NT2/D1 (cell line): ENCODE results near the gene PKP1.

Experiments used
- DNase-seq: peaks from one replicate; pipeline ENCODE4 v3.0.0-alpha.2; 2011; ENCODE audit warnings: low read depth, low spot score
- H3K27me3 ChIP-seq: 2 replicates; pipeline ENCODE4 v1.6.0; 2011; ENCODE audit warnings: mild to moderate bottlenecking; ENCODE audit not compliant: insufficient read length, insufficient read depth
- H3K36me3 ChIP-seq: 2 replicates; pipeline ENCODE4 v1.6.1; 2011; ENCODE audit warnings: mild to moderate bottlenecking, low read length, mixed read lengths; ENCODE audit not compliant: insufficient read depth, insufficient read length
- H3K4me1 ChIP-seq: 2 replicates; pipeline ENCODE4 v1.5.1; 2011; ENCODE audit not compliant: insufficient read depth, insufficient read length
- H3K4me3 ChIP-seq: 2 replicates; pipeline ENCODE4 v1.5.1; 2011; ENCODE audit warnings: low read depth; ENCODE audit not compliant: insufficient read length
- H3K9ac ChIP-seq: 2 replicates; pipeline ENCODE4 v1.6.0; 2011; ENCODE audit warnings: low read depth; ENCODE audit not compliant: insufficient read length
- H3K9me3 ChIP-seq: 2 replicates; pipeline ENCODE4 v1.5.1; 2011; ENCODE audit warnings: mild to moderate bottlenecking, low read length; ENCODE audit not compliant: insufficient read depth
- SUZ12 ChIP-seq: IDR thresholded peaks from 2 replicates; pipeline ENCODE4 v1.6.1; 2011; ENCODE audit not compliant: insufficient read length, insufficient read depth; ENCODE audit errors: extremely low read depth
- YY1 ChIP-seq: IDR thresholded peaks from 2 replicates; pipeline ENCODE4 v1.6.1; 2011; ENCODE audit not compliant: insufficient read length, insufficient read depth
- ZNF274 ChIP-seq: IDR thresholded peaks from 2 replicates; pipeline ENCODE4 v1.6.1; 2011; ENCODE audit warnings: mild to moderate bottlenecking, low read depth, low read length

The PKP1 gene

DNA sequence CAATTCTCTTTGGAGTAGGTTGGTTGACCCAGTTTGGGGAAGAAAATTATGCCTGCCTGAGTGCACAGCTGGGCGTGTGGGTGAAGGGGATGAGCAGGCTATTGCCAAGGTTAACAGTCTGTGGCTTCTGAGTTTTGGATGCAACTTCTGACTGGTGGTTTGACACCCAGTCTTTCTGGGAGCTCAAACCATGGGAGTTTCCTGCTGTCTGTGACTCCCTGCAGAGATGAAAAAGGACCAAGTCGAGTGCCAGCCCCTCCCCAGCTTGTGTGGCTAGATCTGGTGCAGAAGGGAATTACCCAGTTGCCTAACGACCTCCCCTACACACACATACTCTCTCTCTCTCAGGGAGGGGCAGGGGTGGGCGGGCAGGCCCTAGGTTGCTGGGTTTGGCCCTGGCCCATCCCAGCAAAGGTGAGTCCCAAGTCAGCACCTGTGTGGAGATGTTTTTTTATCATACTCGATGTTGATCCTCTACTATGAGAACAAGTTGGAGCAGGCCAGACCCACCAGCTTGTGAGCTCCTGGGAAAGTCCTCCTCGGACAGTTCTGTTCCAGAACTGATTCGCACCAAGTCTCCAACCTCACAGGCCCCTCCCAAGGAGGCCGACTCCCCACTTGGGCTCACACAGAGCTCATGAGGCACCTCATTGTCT is 28.2 kb downstream of the PKP1 start:
- no peak overlapping the region for H3K9ac ChIP-seq
- H3K4me3 ChIP-seq: no peak overlapping the region
- no peak for DNase-seq
- peaks cover 19% of the 10 kb centered on the region for H3K4me1 ChIP-seq
- H3K36me3 ChIP-seq: no peaks in the 10 kb centered on the region
- TF ChIP-seq ZNF274 (no peak), SUZ12 (no peak), YY1 (no peak)
- H3K27me3 ChIP-seq: peaks cover 9% of the 10 kb centered on the region
- no peaks in the 10 kb centered on the region for H3K9me3 ChIP-seq

- DNase-seq: no peak
- peaks cover 9% of the 10 kb centered on the region for H3K27me3 ChIP-seq
- no peaks in the 10 kb centered on the region for H3K36me3 ChIP-seq
- no peak overlapping the region for H3K9ac ChIP-seq
- H3K4me3 ChIP-seq: no peak overlapping the region
- no peaks in the 10 kb centered on the region for H3K9me3 ChIP-seq
- peaks cover 16% of the 10 kb centered on the region for H3K4me1 ChIP-seq
- TF ChIP-seq ZNF274 (no peak), SUZ12 (no peak), YY1 (no peak)
Measured at GRCh38 chr1:201312298-201312697, 29.0 kb downstream of the PKP1 start.

DNA sequence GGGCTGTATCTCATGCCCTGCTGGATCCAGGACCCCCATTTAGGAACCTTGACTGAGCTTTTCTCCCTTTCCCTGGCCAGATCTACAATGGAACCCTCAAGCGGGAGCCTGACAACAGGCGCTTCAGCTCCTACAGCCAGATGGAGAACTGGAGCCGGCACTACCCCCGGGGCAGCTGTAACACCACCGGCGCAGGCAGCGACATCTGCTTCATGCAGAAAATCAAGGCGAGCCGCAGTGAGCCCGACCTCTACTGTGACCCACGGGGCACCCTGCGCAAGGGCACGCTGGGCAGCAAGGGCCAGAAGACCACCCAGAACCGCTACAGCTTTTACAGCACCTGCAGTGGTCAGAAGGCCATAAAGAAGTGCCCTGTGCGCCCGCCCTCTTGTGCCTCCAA is 29.8 kb downstream of the PKP1 start:
- Histone ChIP-seq H3K27me3 (peaks cover 9% of the 10 kb centered on the region), H3K36me3 (no peaks in the 10 kb centered on the region), H3K4me1 (peaks cover 10% of the 10 kb centered on the region), H3K9me3 (no peaks in the 10 kb centered on the region), H3K4me3 (no peak overlapping the region), H3K9ac (no peak overlapping the region)
- no peak for TF ChIP-seq YY1
- no peak for TF ChIP-seq ZNF274
- TF ChIP-seq SUZ12: no peak
- no peak for DNase-seq

- H3K36me3 ChIP-seq: no peaks in the 10 kb centered on the region
- H3K27me3 ChIP-seq: no peaks in the 10 kb centered on the region
- H3K4me3 ChIP-seq: no peak overlapping the region
- peaks cover 2% of the 10 kb centered on the region for H3K4me1 ChIP-seq
- no peaks in the 10 kb centered on the region for H3K9me3 ChIP-seq
- no peak overlapping the region for H3K9ac ChIP-seq
- DNase-seq: no peak
- TF ChIP-seq ZNF274 (no peak), SUZ12 (no peak), YY1 (no peak)
Measured at GRCh38 chr1:201316556-201316955, 33.2 kb downstream of the PKP1 start.

DNA sequence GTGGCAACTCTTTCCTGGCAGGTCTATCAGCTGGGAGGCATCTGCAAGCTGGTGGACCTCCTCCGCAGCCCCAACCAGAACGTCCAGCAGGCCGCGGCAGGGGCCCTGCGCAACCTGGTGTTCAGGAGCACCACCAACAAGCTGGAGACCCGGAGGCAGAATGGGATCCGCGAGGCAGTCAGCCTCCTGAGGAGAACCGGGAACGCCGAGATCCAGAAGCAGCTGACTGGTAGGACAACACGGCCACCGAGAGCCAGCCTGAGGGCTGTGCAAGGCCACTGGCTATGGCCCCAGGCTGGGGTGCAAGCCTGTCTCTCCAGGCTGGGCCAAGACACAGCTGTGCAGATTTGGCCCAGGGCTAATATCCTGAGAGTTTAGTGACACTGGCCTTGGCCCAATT is 34.2 kb downstream of the PKP1 start:
- no peaks in the 10 kb centered on the region for H3K9me3 ChIP-seq
- H3K4me1 ChIP-seq: peaks cover 2% of the 10 kb centered on the region
- TF ChIP-seq ZNF274 (no peak), SUZ12 (no peak), YY1 (no peak)
- H3K36me3 ChIP-seq: no peaks in the 10 kb centered on the region
- no peak overlapping the region for H3K4me3 ChIP-seq
- H3K9ac ChIP-seq: no peak overlapping the region
- H3K27me3 ChIP-seq: no peaks in the 10 kb centered on the region
- no peak for DNase-seq

- Histone ChIP-seq H3K9me3 (no peaks in the 10 kb centered on the region), H3K9ac (no peak overlapping the region), H3K27me3 (no peaks in the 10 kb centered on the region), H3K36me3 (no peaks in the 10 kb centered on the region), H3K4me3 (no peak overlapping the region), H3K4me1 (peaks cover 2% of the 10 kb centered on the region)
- no peak for DNase-seq
- TF ChIP-seq SUZ12: no peak
- no peak for TF ChIP-seq YY1
- TF ChIP-seq ZNF274: no peak
Measured at GRCh38 chr1:201318504-201319340, 35.4 kb downstream of the PKP1 start.

DNA sequence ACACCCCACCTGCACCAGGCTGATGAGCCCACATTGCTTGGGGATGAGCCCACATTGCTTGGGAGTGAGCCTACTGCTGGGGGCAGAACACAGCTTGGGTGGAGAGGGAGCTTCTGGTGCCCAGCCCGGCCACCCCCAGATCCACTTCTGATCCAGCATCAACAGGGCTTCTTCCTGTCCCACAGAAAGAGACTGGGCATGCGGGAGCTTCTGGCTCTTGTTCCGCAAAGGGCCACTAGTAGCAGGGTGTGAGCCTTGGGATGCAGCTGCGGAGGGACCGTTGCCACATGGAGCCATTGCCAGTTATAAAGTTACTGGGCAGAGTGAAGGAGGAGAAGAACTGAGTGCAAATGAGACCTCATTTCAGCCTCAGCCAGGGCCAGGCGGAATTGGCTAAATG is 36.3 kb downstream of the PKP1 start:
- DNase-seq: no peak
- TF ChIP-seq ZNF274 (no peak), SUZ12 (no peak), YY1 (no peak)
- Histone ChIP-seq H3K9me3 (no peaks in the 10 kb centered on the region), H3K27me3 (no peaks in the 10 kb centered on the region), H3K9ac (no peak overlapping the region), H3K36me3 (no peaks in the 10 kb centered on the region), H3K4me3 (no peak overlapping the region), H3K4me1 (peaks cover 2% of the 10 kb centered on the region)

DNA sequence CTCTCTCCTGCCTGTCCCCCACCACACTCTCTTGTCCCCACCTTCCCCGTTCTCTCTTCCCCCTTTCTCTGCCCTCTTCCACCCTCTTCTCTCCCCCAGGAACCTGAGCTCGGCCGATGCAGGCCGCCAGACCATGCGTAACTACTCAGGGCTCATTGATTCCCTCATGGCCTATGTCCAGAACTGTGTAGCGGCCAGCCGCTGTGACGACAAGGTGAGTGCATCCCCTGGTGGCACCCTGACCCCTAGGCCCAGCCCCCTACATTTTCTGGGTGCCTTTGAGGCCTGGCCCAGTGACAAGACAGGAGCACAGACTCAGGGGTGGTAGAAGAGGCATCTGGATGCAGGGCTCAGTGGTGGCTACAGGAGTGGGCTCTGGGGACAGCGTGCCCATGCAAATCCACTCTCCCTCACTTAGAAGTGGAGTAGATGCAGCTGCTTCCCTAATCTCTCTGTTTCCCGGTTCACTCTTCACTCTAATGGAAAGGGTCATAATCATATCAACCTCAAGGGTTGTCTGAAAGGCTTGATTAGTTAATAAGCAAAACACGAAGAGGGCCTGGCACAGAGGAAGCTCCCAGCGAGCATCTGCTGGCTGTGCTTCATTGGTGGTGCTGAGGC is 37.0 kb downstream of the PKP1 start:
- Histone ChIP-seq H3K9ac (no peak overlapping the region), H3K36me3 (no peaks in the 10 kb centered on the region), H3K9me3 (no peaks in the 10 kb centered on the region), H3K4me1 (peaks cover 2% of the 10 kb centered on the region), H3K27me3 (no peaks in the 10 kb centered on the region), H3K4me3 (no peak overlapping the region)
- DNase-seq: no peak
- TF ChIP-seq ZNF274 (no peak), SUZ12 (no peak), YY1 (no peak)
